HG03103 (cell line): ENCODE data around the gene RAB24.
"Not testable (repeated sequence)": the region's sequence is repeated elsewhere in the genome, so short reads cannot be mapped to it uniquely, and the experiment has no call there.

Source experiments
- ATAC-seq: cut with Tn5 transposase; IDR thresholded peaks from one replicate; pipeline ENCODE4 v1.9.1; 2021; ENCODE audit warnings: low read depth; ENCODE audit not compliant: unreplicated experiment

The RAB24 gene

GRCh38 chr5:177296581-177296980 lies 6.9 kb downstream of the RAB24 start:
- ATAC-seq = no peak

- no peak for ATAC-seq
Measured at GRCh38 chr5:177295924-177296323, 7.6 kb downstream of the RAB24 start.

- no peak for ATAC-seq
Measured at GRCh38 chr5:177294632-177295031, 8.9 kb downstream of the RAB24 start.

- no peak for ATAC-seq
Measured at GRCh38 chr5:177293819-177294581, 9.5 kb downstream of the RAB24 start.

GRCh38 chr5:177291735-177292134 lies 11.8 kb downstream of the RAB24 start:
- no peak for ATAC-seq

- no peak for ATAC-seq
Measured at GRCh38 chr5:177290816-177291596, 12.5 kb downstream of the RAB24 start.

- ATAC-seq = no peak
Measured at GRCh38 chr5:177288191-177288590, 15.3 kb downstream of the RAB24 start.

- no peak for ATAC-seq
Measured at GRCh38 chr5:177276886-177277285, 26.6 kb downstream of the RAB24 start.

- ATAC-seq = no peak
Measured at GRCh38 chr5:177275883-177276282, 27.6 kb downstream of the RAB24 start.

- no peak for ATAC-seq
Measured at GRCh38 chr5:177271113-177271512, 32.4 kb downstream of the RAB24 start.

GRCh38 chr5:177270653-177271052 lies 32.9 kb downstream of the RAB24 start:
- ATAC-seq = no peak

GRCh38 chr5:177269976-177270375 lies 33.5 kb downstream of the RAB24 start:
- ATAC-seq = no peak

- ATAC-seq = no peak
Measured at GRCh38 chr5:177269232-177269895, 34.2 kb downstream of the RAB24 start.

GRCh38 chr5:177265395-177265794 lies 38.1 kb downstream of the RAB24 start:
- ATAC-seq = no peak

GRCh38 chr5:177264178-177264577 lies 39.3 kb downstream of the RAB24 start:
- no peak for ATAC-seq

GRCh38 chr5:177261510-177261909 lies 42.0 kb downstream of the RAB24 start:
- ATAC-seq = no peak

- ATAC-seq = no peak
Measured at GRCh38 chr5:177260961-177261360, 42.6 kb downstream of the RAB24 start.

- not testable (repeated sequence) for ATAC-seq
Measured at GRCh38 chr5:177258711-177259110, 44.8 kb downstream of the RAB24 start.

GRCh38 chr5:177256296-177256695 lies 47.2 kb downstream of the RAB24 start:
- ATAC-seq = no peak

- no peak for ATAC-seq
Measured at GRCh38 chr5:177253252-177253651, 50.3 kb downstream of the RAB24 start.
